Transverse colon (tissue), 4 donors: Measurements from ENCODE around the gene NBEAL1.
"Not testable (repeated sequence)": the region's sequence is repeated elsewhere in the genome, so short reads cannot be mapped to it uniquely, and the experiment has no call there.

ENCODE experiments used
- CTCF ChIP-seq, 5 experiments: fragments of 200-600 bp in 3 of 5; fragments of 450-650 bp in 2 of 5; sonication (generic) in 3 of 5; IDR thresholded peaks; 1 replicate in 2 of 5; 2 replicates in 3 of 5; pipeline ENCODE4 v1.5.1; 2016 to 2017; ENCODE audit warnings: antibody characterized with exemption in 5 of 5, inconsistent platforms in 3 of 5, mild to moderate bottlenecking in 2 of 5, moderate library complexity in 1 of 5
- POLR2A ChIP-seq: fragments of 450-650 bp; IDR thresholded peaks from one replicate; pipeline ENCODE4 v1.6.1; 2016; ENCODE audit warnings: antibody characterized with exemption, mild to moderate bottlenecking, moderate library complexity
- POLR2AphosphoS5 ChIP-seq, 3 donors: sonication (generic); formaldehyde crosslinking; IDR thresholded peaks; one replicate each; pipeline ENCODE4 v1.6.1; 2016; ENCODE audit warnings: antibody characterized with exemption in 3 of 3

GRCh38 chr2:203190547-203190946, 175.9 kb downstream of the NBEAL1 start:
- TF ChIP-seq CTCF (IDR thresholded peaks at IDR 0.05); POLR2A; POLR2AphosphoS5 (IDR thresholded peaks at IDR 0.05): not testable (repeated sequence)
